Calu3 (cell line): ENCODE data around the gene RETREG3. TPM values are rescaled to one million over a fixed set of nuclear protein-coding genes. Genes with fewer than 3 reads are reported as not detected.

ENCODE experiments used
- BruUV-seq: library from RNA; stranded (reverse); fragments of 400-500 nt; replicated peaks from 2 replicates; lab custom pipeline; 2021; lab: Mats Ljungman, UMichigan
- CTCF ChIA-PET: fragments of 300-600 bp; sonication (Branson Sonifier 250); formaldehyde crosslinking; loops from one replicate; lab custom pipeline; 2022; ENCODE audit warnings: antibody characterized with exemption; lab: Charles Lee
- DNase-seq: peaks from one replicate; pipeline ENCODE4 v3.0.0; 2022
- H3K27ac Mint-ChIP-seq: one replicate; pipeline ENCODE4 v1.8.0; 2022; ENCODE audit warnings: mixed read lengths; ENCODE audit not compliant: unreplicated experiment
- H3K27me3 Mint-ChIP-seq: one replicate; pipeline ENCODE4 v1.8.0; 2022; ENCODE audit warnings: mixed read lengths; ENCODE audit not compliant: unreplicated experiment
- H3K36me3 Mint-ChIP-seq: one replicate; pipeline ENCODE4 v1.8.0; 2022; ENCODE audit warnings: mild to moderate bottlenecking, moderate library complexity, mixed read lengths; ENCODE audit not compliant: insufficient read depth, unreplicated experiment
- H3K4me1 Mint-ChIP-seq: one replicate; pipeline ENCODE4 v1.8.0; 2022; ENCODE audit warnings: mild to moderate bottlenecking, low read depth, mixed read lengths; ENCODE audit not compliant: unreplicated experiment
- H3K4me3 Mint-ChIP-seq: one replicate; pipeline ENCODE4 v1.8.0; 2022; ENCODE audit warnings: mild to moderate bottlenecking, low read depth, moderate library complexity, mixed read lengths; ENCODE audit not compliant: unreplicated experiment
- H3K9me3 Mint-ChIP-seq: one replicate; pipeline ENCODE4 v1.8.0; 2022; ENCODE audit warnings: low read depth, mixed read lengths; ENCODE audit not compliant: unreplicated experiment
- intact Hi-C: fragments of 100-400 bp; cut with micrococcal nuclease; formaldehyde crosslinking; loops from one replicate; pipeline ENCODE4 v1.10.0; 2022; ENCODE audit not compliant: unreplicated experiment
- total RNA-seq: library from RNA; stranded (reverse); gene quantifications from 2 replicates; pipeline ENCODE4 v1.2.3, GENCODE V29; 2022
- TF ChIP-seq, protein P1 (sequence below): fragments of 200-600 bp; IDR thresholded peaks from one replicate; pipeline ENCODE4 v1.8.0; 2022; ENCODE audit warnings: antibody characterized with exemption; ENCODE audit not compliant: unreplicated experiment

RETREG3 gene
- total RNA-seq, 1 experiment from 2014 or later = 71.2 TPM

DNA sequence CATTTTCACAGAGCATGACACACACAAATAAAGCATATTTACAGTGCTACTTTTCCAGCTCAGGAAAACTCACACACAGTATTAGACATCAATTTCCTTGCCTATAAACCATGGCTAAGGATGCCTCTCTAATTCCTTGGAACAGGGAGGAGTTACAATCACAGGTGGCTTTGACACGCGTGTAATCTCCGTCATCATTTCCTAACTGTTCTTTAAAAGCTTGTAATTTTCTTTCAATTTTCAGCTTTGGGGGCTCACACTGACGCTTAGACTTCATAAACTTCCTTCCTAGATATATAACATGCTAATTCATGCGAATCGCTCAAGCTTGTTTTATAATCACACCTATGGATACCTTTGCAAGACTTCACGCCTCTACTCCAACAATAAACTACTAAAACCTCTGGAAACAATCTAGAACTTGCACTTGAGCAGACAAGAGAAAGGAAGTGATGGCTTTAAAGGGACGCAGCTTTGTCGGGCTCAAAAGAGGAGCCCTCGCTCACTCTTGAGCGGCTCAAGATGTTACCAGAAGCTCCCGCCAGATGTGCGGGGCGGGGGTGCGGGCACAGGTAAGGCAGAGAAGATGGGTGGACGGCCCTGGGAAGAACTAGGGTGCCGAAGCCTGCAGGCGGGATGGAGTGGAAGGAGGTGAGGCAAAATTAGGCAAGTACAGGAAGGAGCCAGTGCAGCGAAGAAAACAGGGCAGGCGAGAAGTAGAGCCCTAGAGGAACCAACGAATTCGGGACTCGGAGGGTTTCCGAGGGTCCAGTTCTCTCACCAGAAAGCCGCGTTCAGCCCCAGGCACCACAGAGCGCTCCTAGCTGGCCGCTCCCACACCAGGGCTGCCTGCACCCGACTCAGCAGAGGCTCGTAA lies 631 bp downstream of the RETREG3 start:
- H3K9me3 Mint-ChIP-seq = no peaks in the 10 kb centered on the region
- no peak for DNase-seq
- H3K36me3 Mint-ChIP-seq = peaks cover 39% of the 10 kb centered on the region
- H3K27me3 Mint-ChIP-seq = no peaks in the 10 kb centered on the region
- H3K4me3 Mint-ChIP-seq = peak overlapping the region; percentile 88
- CTCF ChIA-PET = interaction anchor here (1.0 to 3.0 kb wide), 15 partner anchors 8 to 165 kb away, joined by 3 to 36 read pairs (median 6); partner anchors contain the start of genes CCR10, PLEKHH3, PSMC3IP and VPS25
- H3K4me1 Mint-ChIP-seq = no peaks in the 10 kb centered on the region
- TF ChIP-seq, protein P1, sequence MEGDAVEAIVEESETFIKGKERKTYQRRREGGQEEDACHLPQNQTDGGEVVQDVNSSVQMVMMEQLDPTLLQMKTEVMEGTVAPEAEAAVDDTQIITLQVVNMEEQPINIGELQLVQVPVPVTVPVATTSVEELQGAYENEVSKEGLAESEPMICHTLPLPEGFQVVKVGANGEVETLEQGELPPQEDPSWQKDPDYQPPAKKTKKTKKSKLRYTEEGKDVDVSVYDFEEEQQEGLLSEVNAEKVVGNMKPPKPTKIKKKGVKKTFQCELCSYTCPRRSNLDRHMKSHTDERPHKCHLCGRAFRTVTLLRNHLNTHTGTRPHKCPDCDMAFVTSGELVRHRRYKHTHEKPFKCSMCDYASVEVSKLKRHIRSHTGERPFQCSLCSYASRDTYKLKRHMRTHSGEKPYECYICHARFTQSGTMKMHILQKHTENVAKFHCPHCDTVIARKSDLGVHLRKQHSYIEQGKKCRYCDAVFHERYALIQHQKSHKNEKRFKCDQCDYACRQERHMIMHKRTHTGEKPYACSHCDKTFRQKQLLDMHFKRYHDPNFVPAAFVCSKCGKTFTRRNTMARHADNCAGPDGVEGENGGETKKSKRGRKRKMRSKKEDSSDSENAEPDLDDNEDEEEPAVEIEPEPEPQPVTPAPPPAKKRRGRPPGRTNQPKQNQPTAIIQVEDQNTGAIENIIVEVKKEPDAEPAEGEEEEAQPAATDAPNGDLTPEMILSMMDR = no peak
- BruUV-seq = no TSS peak
- intact Hi-C loops = loop anchor here (5.0 kb wide), 1 partner anchor 69 kb away; the partner anchor contains the start of gene PLEKHH3
- peak overlapping the region; percentile 75 for H3K27ac Mint-ChIP-seq

DNA sequence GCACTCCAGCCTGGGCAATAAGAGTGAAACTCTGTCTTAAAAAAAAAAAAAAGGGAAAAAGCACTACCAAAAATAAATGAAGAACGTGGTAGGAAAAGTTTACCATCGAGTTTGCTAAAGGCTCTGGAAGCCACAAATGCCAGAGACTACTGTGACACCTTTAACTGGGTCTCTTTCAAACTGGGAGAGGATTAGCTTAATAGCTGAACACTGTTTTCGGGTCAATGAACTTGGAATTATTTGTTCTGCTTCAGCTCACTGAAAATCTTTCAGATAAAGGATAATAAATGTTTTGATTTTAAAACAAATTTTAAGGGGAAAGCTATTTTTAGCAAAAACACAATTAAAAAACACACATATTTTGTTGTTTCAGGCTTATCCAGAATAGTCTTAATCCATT lies 1.4 kb downstream of the RETREG3 start:
- TF ChIP-seq, protein P1 = no peak
- CTCF ChIA-PET = interaction anchor here (0.6 to 3.0 kb wide), 6 partner anchors 10 to 279 kb away, joined by 4 to 36 read pairs (median 14); partner anchors contain the start of genes CCR10, PLEKHH3 and PSMC3IP
- no peak for DNase-seq
- Mint-ChIP-seq H3K4me1 (no peaks in the 10 kb centered on the region), H3K4me3 (peak overlapping the region; percentile 88), H3K27me3 (no peaks in the 10 kb centered on the region), H3K27ac (no peak overlapping the region), H3K36me3 (peaks cover 40% of the 10 kb centered on the region), H3K9me3 (no peaks in the 10 kb centered on the region)
- intact Hi-C loops = loop anchor here (5.0 kb wide), 1 partner anchor 70 kb away; the partner anchor contains the start of gene PLEKHH3
- BruUV-seq = TSS peak; percentile 50

- Mint-ChIP-seq H3K4me3 (no peak overlapping the region), H3K36me3 (peaks cover 12% of the 10 kb centered on the region), H3K4me1 (no peaks in the 10 kb centered on the region), H3K27me3 (no peaks in the 10 kb centered on the region), H3K27ac (no peak overlapping the region), H3K9me3 (no peaks in the 10 kb centered on the region)
- no TSS peak for BruUV-seq
- CTCF ChIA-PET = no interaction called here
- TF ChIP-seq, protein P1 = no peak
- intact Hi-C loops = no loop called here
- DNase-seq = no peak
These were observed 5.9 kb downstream of the RETREG3 start for GRCh38 chr17:42603318-42603717.

DNA sequence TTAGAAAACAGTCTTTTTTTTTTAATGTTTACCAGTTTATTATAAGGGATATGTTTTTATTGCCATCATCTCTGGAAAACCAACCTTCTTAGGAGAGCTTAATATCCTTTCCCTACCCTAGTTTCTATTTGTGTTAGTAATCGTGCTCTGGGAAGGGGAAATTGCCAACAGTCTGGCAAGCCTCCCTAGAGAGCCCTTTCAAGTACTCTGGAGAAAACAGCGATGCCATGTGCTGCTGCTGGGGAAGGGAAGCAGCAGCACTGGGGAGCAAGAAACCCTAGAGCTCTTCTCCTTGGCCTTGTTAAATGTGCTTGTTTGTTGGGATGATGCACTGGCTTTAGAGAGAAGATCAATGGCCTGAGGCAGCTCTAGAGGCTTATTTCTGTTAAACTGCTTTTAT lies 10.3 kb downstream of the RETREG3 start:
- H3K27me3 Mint-ChIP-seq = no peaks in the 10 kb centered on the region
- no peak overlapping the region for H3K27ac Mint-ChIP-seq
- intact Hi-C loops = no loop called here
- CTCF ChIA-PET = no interaction called here
- TF ChIP-seq, protein P1 = no peak
- no peak overlapping the region for H3K4me3 Mint-ChIP-seq
- no peaks in the 10 kb centered on the region for H3K9me3 Mint-ChIP-seq
- no peaks in the 10 kb centered on the region for H3K4me1 Mint-ChIP-seq
- no TSS peak for BruUV-seq
- no peak for DNase-seq
- H3K36me3 Mint-ChIP-seq = peaks cover 27% of the 10 kb centered on the region
